PC-3 (cell line): Measurements from ENCODE around the gene RSPO4. TPM values are rescaled to one million over a fixed set of nuclear protein-coding genes. Genes with fewer than 3 reads are reported as not detected.

Experiments
- ATAC-seq: fragments of 200-7000 bp; cut with Tn5 transposase; 2 replicates; pipeline ENCODE4 v1.9.1; 2020; ENCODE audit warnings: mild to moderate bottlenecking, moderate library complexity
- BruUV-seq: library from RNA; stranded (reverse); fragments of 400-500 nt; replicated peaks from 2 replicates; lab custom pipeline; 2021; lab: Mats Ljungman, UMichigan
- CTCF ChIA-PET: fragments of 300-600 bp; sonication (Branson Sonifier 250); formaldehyde crosslinking; loops from one replicate; lab custom pipeline; 2022; ENCODE audit warnings: antibody characterized with exemption; lab: Charles Lee
- POLR2A ChIA-PET: fragments of 300-600 bp; sonication (Branson Sonifier 250); formaldehyde crosslinking; loops from one replicate; lab custom pipeline; 2022; ENCODE audit warnings: antibody characterized with exemption; ENCODE audit not compliant: unreplicated experiment; lab: Charles Lee
- DNase-seq: peaks from one replicate; pipeline ENCODE4 v3.0.0-alpha.2; 2015
- H2AFZ ChIP-seq: fragments of 300-600 bp; sonication (generic); 2 replicates; pipeline ENCODE4 v1.6.0; 2016; ENCODE audit warnings: antibody characterized with exemption, low read length
- H3F3A ChIP-seq: fragments of 300-600 bp; sonication (generic); one replicate; pipeline ENCODE4 v1.6.0; 2017; ENCODE audit warnings: antibody characterized with exemption, low read length, control low read depth, mild to moderate bottlenecking; ENCODE audit not compliant: unreplicated experiment
- H3K27ac ChIP-seq: fragments of 300-600 bp; sonication (generic); 2 replicates; pipeline ENCODE4 v1.5.1; 2016; ENCODE audit warnings: mild to moderate bottlenecking, low read length
- H3K27me3 ChIP-seq: fragments of 300-600 bp; sonication (generic); 2 replicates; pipeline ENCODE4 v1.6.1; 2016; ENCODE audit warnings: low read length, mixed read lengths
- H3K36me3 ChIP-seq: fragments of 300-600 bp; sonication (generic); 2 replicates; pipeline ENCODE4 v1.6.1; 2016; ENCODE audit warnings: low read depth, mixed run types, low read length, mixed read lengths
- H3K4me1 ChIP-seq: fragments of 300-600 bp; sonication (generic); 2 replicates; pipeline ENCODE4 v1.5.1; 2016; ENCODE audit warnings: low read length; ENCODE audit not compliant: insufficient read depth
- H3K4me2 ChIP-seq: fragments of 300-600 bp; sonication (generic); 2 replicates; pipeline ENCODE4 v1.6.0; 2016; ENCODE audit warnings: low read length
- H3K4me3 ChIP-seq: fragments of 300-600 bp; sonication (generic); 2 replicates; pipeline ENCODE4 v1.5.1; 2016; ENCODE audit warnings: mild to moderate bottlenecking, low read length, mixed read lengths
- H3K79me2 ChIP-seq: fragments of 300-600 bp; sonication (generic); 2 replicates; pipeline ENCODE4 v1.6.1; 2017; ENCODE audit warnings: low read length, mixed read lengths
- H3K9ac ChIP-seq: fragments of 300-600 bp; sonication (generic); 2 replicates; pipeline ENCODE4 v1.6.0; 2016; ENCODE audit warnings: mild to moderate bottlenecking, low read length
- H3K9me2 ChIP-seq: fragments of 300-600 bp; sonication (generic); replicated peaks from 2 replicates; pipeline ENCODE4 v1.6.1; 2016; ENCODE audit warnings: mixed run types, low read length, mixed read lengths
- H3K9me3 ChIP-seq: fragments of 300-600 bp; sonication (generic); 2 replicates; pipeline ENCODE4 v1.6.1; 2016; ENCODE audit warnings: low read length, mixed read lengths
- H4K20me1 ChIP-seq: fragments of 300-600 bp; sonication (generic); 2 replicates; pipeline ENCODE4 v1.6.1; 2016; ENCODE audit warnings: low read length, mixed read lengths
- CTCF ChIP-seq: fragments of 300-600 bp; sonication (generic); conservative IDR thresholded peaks from 2 replicates; pipeline ENCODE4 v1.5.1; 2017; ENCODE audit warnings: antibody characterized with exemption, low read depth, mild to moderate bottlenecking, low read length
- EZH2 ChIP-seq: fragments of 300-600 bp; sonication (generic); IDR thresholded peaks from one replicate; pipeline ENCODE4 v1.6.1; 2017; ENCODE audit warnings: antibody characterized with exemption, mild to moderate bottlenecking, low read length; ENCODE audit not compliant: unreplicated experiment
- EZH2phosphoT487 ChIP-seq: fragments of 300-600 bp; sonication (generic); IDR thresholded peaks from 2 replicates; pipeline ENCODE4 v1.6.1; 2018; ENCODE audit warnings: mild to moderate bottlenecking, antibody characterized with exemption, low read length, borderline replicate concordance
- intact Hi-C: fragments of 100-400 bp; cut with micrococcal nuclease; formaldehyde crosslinking; loops from 2 replicates; pipeline ENCODE4 v1.9.0; 2023
- total RNA-seq: library from RNA; depleted of rRNA; stranded (reverse); fragments of >200 nt; gene quantifications from 2 replicates; pipeline ENCODE4 v1.2.3, GENCODE V29; 2014

The RSPO4 gene
- total RNA-seq, 1 experiment from 2014 or later, result not detected

GRCh38 chr20:963795-964194, 38.3 kb downstream of the RSPO4 start:
- ChIA-PET CTCF (no interaction called here), POLR2A (no interaction called here)
- TF ChIP-seq EZH2 (no peak), EZH2phosphoT487 (no peak), CTCF (no peak)
- no peak overlapping the region for H3K4me3 ChIP-seq
- no peak overlapping the region for H3K27ac ChIP-seq
- H3K79me2 ChIP-seq, result no peaks in the 10 kb centered on the region
- no TSS peak for BruUV-seq
- H3K36me3 ChIP-seq, result no peaks in the 10 kb centered on the region
- no peaks in the 10 kb centered on the region for H3K4me1 ChIP-seq
- H3K4me2 ChIP-seq, result no peak overlapping the region
- H3K9me2 ChIP-seq, result no peaks in the 10 kb centered on the region
- no peaks in the 10 kb centered on the region for H4K20me1 ChIP-seq
- no peak overlapping the region for H3K9ac ChIP-seq
- H3F3A ChIP-seq, result no peaks in the 10 kb centered on the region
- H3K27me3 ChIP-seq, result peaks cover 80% of the 10 kb centered on the region
- intact Hi-C loops, result no loop called here
- no peaks in the 10 kb centered on the region for H3K9me3 ChIP-seq
- no peak overlapping the region for H2AFZ ChIP-seq
- ATAC-seq (no peak), DNase-seq (no peak)

GRCh38 chr20:962683-963082, 39.4 kb downstream of the RSPO4 start:
- Histone ChIP-seq H3K4me3 (no peak overlapping the region), H3K9ac (no peak overlapping the region), H2AFZ (no peak overlapping the region), H3K9me2 (no peaks in the 10 kb centered on the region), H3K4me1 (no peaks in the 10 kb centered on the region), H4K20me1 (no peaks in the 10 kb centered on the region), H3K27ac (no peak overlapping the region), H3F3A (no peaks in the 10 kb centered on the region), H3K4me2 (no peak overlapping the region), H3K79me2 (no peaks in the 10 kb centered on the region), H3K36me3 (no peaks in the 10 kb centered on the region), H3K27me3 (peaks cover 84% of the 10 kb centered on the region), H3K9me3 (no peaks in the 10 kb centered on the region)
- DNase-seq (no peak), ATAC-seq (no peak)
- POLR2A ChIA-PET, result no interaction called here
- no peak for TF ChIP-seq EZH2phosphoT487
- TF ChIP-seq EZH2, result no peak
- TF ChIP-seq CTCF, result no peak
- intact Hi-C loops, result no loop called here
- no TSS peak for BruUV-seq
- CTCF ChIA-PET, result no interaction called here

- no TSS peak for BruUV-seq
- ATAC-seq, result no peak
- no peaks in the 10 kb centered on the region for H3F3A ChIP-seq
- no peaks in the 10 kb centered on the region for H3K9me3 ChIP-seq
- no peaks in the 10 kb centered on the region for H3K4me1 ChIP-seq
- no peak for DNase-seq
- H3K4me3 ChIP-seq, result no peak overlapping the region
- H2AFZ ChIP-seq, result no peak overlapping the region
- H3K79me2 ChIP-seq, result no peaks in the 10 kb centered on the region
- H3K9me2 ChIP-seq, result no peaks in the 10 kb centered on the region
- ChIA-PET CTCF (no interaction called here), POLR2A (no interaction called here)
- TF ChIP-seq CTCF (no peak), EZH2 (no peak), EZH2phosphoT487 (no peak)
- no peak overlapping the region for H3K27ac ChIP-seq
- no peaks in the 10 kb centered on the region for H3K36me3 ChIP-seq
- intact Hi-C loops, result no loop called here
- no peaks in the 10 kb centered on the region for H4K20me1 ChIP-seq
- H3K9ac ChIP-seq, result no peak overlapping the region
- peaks cover 84% of the 10 kb centered on the region for H3K27me3 ChIP-seq
- no peak overlapping the region for H3K4me2 ChIP-seq
Measured at GRCh38 chr20:962223-962622, 39.9 kb downstream of the RSPO4 start.
